ENCODE data around the gene ADIPOR2. TPM values are rescaled to one million over a fixed set of nuclear protein-coding genes. Genes with fewer than 3 reads are reported as not detected.
"Not testable (repeated sequence)": the region's sequence is repeated elsewhere in the genome, so short reads cannot be mapped to it uniquely, and the experiment has no call there.

ADIPOR2 gene
- total RNA-seq, 1 donor from 2014 or later = 43.0 TPM

DNA sequence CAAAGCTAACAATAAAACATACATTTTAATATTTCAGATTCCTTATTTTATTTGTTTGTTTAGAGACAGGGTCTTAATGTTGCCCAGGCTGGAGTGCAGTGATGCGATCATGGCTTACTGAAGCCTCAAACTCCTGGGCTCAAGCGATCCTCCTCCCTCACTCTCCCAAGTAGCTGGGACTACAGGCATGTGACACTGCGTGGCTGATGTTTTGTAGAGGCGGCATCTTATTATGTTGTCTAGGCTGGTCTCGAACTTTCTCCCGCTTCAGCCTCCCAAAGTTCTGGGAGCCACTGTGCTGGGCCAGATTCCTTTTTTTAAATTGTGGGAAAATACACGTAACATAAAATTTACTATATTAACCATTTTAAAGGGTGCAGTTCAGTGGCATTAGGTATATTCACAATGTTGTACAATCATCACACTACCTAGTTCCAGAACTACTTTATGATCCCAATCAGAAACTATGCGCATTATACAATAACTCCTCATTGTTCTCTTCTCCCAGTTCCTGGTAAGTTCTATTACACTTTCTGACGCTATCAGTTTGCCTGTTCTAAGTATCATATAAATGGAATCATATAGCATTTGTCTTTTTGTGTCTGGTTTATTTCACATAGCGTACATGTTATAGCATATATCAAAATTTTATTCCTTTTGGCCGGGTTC lies 40.3 kb downstream of the ADIPOR2 start:
- H3K4me1 Mint-ChIP-seq = peaks cover 14% of the 10 kb centered on the region
- TF ChIP-seq, protein P1, sequence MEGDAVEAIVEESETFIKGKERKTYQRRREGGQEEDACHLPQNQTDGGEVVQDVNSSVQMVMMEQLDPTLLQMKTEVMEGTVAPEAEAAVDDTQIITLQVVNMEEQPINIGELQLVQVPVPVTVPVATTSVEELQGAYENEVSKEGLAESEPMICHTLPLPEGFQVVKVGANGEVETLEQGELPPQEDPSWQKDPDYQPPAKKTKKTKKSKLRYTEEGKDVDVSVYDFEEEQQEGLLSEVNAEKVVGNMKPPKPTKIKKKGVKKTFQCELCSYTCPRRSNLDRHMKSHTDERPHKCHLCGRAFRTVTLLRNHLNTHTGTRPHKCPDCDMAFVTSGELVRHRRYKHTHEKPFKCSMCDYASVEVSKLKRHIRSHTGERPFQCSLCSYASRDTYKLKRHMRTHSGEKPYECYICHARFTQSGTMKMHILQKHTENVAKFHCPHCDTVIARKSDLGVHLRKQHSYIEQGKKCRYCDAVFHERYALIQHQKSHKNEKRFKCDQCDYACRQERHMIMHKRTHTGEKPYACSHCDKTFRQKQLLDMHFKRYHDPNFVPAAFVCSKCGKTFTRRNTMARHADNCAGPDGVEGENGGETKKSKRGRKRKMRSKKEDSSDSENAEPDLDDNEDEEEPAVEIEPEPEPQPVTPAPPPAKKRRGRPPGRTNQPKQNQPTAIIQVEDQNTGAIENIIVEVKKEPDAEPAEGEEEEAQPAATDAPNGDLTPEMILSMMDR (IDR thresholded peaks at IDR 0.05) = no peak
- ATAC-seq (ENCODE audit: low read depth) = no peak

DNA sequence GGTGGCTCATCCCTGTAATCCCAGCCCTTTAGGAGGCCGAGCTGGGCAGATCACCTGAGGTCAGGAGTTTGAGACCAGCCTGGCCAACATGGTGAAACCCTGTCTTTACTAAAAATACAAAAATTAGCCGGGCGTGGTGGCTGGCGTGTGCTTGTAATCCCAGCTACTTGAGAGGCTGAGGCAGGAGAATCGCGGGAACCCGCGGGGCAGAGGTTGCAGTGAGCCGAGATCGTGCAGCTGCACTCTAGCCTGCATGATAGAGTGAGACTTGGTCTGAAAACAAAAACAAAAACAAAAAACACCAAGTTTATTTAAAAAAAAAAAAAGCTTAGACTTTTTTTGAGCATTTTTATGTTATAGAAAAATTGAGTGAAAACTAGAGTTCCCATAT lies 40.8 kb downstream of the ADIPOR2 start:
- ATAC-seq (ENCODE audit: low read depth); DNase-seq; POLR2A ChIA-PET; H3K27me3 Mint-ChIP-seq; H3K4me3 Mint-ChIP-seq; H3K27ac Mint-ChIP-seq; H3K9me3 Mint-ChIP-seq: not testable (repeated sequence)
- CTCF ChIA-PET = interaction anchor here (0.9 kb wide), 1 partner anchor 209 kb away, joined by 3 read pairs; no protein-coding TSS in a partner anchor
- intact Hi-C loops (cut with micrococcal nuclease) = loop anchor here (2.0 kb wide), 1 partner anchor 15 kb away; no protein-coding TSS in a partner anchor
- H3K36me3 Mint-ChIP-seq (ENCODE audit: low read depth) = peaks cover 24% of the 10 kb centered on the region
- peaks cover 13% of the 10 kb centered on the region for H3K4me1 Mint-ChIP-seq

More for the DNA sequence above, 40.3 kb downstream of the ADIPOR2 start:
- H3K36me3 Mint-ChIP-seq (ENCODE audit: low read depth) = peaks cover 29% of the 10 kb centered on the region
- CTCF ChIA-PET = interaction anchor here (0.9 kb wide), 1 partner anchor 209 kb away, joined by 3 read pairs; no protein-coding TSS in a partner anchor
- intact Hi-C loops (cut with micrococcal nuclease) = no loop called here
- H3K27me3 Mint-ChIP-seq = no peaks in the 10 kb centered on the region
- no peak for DNase-seq
- POLR2A ChIA-PET = no interaction called here
- H3K9me3 Mint-ChIP-seq = no peaks in the 10 kb centered on the region
- no peak overlapping the region for H3K4me3 Mint-ChIP-seq
- H3K27ac Mint-ChIP-seq = no peak overlapping the region

DNA sequence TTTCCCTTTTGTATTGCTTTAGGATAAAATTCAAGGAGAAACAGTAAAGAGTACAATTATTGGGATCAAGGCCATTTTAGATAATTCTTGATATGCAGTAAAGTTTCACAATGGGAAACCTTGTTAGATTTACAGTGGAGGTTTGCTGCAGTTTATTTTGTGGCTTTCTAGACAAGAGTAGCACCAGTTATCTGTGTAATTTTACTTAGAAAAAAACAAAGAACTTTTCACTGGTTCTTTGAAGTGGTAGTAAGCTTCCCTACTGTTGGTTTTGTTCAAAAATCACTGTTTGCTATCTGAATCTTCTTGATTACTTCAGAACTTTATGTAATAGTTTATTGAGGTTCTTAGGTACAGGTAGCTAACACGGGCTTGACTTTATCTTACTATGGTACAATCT lies 42.0 kb downstream of the ADIPOR2 start:
- intact Hi-C loops (cut with micrococcal nuclease) = loop anchor here (2.0 kb wide), 1 partner anchor 14 kb away; no protein-coding TSS in a partner anchor
- DNase-seq = no peak
- peaks cover 13% of the 10 kb centered on the region for H3K36me3 Mint-ChIP-seq (ENCODE audit: low read depth)
- TF ChIP-seq, protein P1 (IDR thresholded peaks at IDR 0.05) = no peak
- no peaks in the 10 kb centered on the region for H3K27me3 Mint-ChIP-seq
- H3K4me3 Mint-ChIP-seq = no peak overlapping the region
- no peaks in the 10 kb centered on the region for H3K9me3 Mint-ChIP-seq
- ChIA-PET POLR2A (no interaction called here), CTCF (no interaction called here)
- no peak overlapping the region for H3K27ac Mint-ChIP-seq
- ATAC-seq (ENCODE audit: low read depth) = no peak
- peaks cover 18% of the 10 kb centered on the region for H3K4me1 Mint-ChIP-seq

DNA sequence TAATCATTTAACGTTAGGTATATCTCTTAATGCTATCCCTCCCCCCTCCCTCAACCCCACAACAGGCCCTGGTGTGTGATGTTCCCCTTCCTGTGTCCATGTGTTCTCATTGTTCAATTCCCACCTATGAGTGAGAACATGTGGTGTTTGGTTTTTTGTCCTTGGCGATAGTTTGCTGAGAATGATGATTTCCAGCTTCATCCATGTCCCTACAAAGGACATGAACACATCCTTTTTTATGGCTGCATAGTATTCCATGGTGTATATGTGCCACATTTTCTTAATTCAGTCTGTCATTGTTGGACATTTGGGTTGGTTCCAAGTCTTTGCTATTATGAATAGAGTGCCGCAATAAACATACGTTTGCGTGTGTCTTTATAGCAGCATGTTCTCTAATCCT lies 42.8 kb downstream of the ADIPOR2 start:
- H3K27me3 Mint-ChIP-seq; POLR2A ChIA-PET; H3K27ac Mint-ChIP-seq; DNase-seq; H3K9me3 Mint-ChIP-seq; H3K4me3 Mint-ChIP-seq; ATAC-seq (ENCODE audit: low read depth); CTCF ChIA-PET: not testable (repeated sequence)
- peaks cover 19% of the 10 kb centered on the region for H3K4me1 Mint-ChIP-seq
- H3K36me3 Mint-ChIP-seq (ENCODE audit: low read depth) = peaks cover 13% of the 10 kb centered on the region
- intact Hi-C loops (cut with micrococcal nuclease) = loop anchor here (2.0 kb wide), 1 partner anchor 13 kb away; no protein-coding TSS in a partner anchor

DNA sequence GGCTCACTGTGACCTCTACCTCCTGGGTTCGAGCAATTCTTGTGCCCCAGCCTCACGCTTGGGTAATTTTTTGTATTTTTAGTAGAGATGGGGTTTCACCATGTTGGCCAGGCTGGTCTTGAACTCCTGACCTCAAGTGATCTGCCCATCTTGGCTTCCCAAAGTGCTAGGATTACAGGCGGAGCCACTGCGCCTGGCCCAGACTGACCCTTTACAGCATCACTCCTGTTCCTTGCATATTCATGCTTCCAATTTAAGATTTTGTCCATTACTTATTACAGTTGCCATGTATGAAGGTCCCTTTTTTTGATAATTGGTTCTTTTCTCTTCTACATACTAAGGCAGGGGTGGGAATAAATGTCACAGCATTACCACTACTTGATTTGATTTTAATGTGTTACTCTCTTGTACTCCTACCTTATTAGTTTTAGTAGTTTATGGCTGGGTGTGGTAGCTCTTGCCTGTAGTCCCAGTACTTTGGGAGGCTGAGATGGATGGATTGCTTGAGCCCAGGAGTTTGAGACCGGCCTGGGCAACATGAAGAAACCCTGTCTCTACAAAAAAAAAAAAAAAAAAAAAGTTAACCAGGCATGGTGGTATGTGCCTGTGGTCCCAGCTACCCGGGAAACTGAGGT lies 46.9 kb downstream of the ADIPOR2 start:
- DNase-seq (no peak), ATAC-seq (ENCODE audit: low read depth) (no peak)
- H3K36me3 Mint-ChIP-seq (ENCODE audit: low read depth) = peaks cover 2% of the 10 kb centered on the region
- peaks cover 50% of the 10 kb centered on the region for H3K4me1 Mint-ChIP-seq
- no peaks in the 10 kb centered on the region for H3K27me3 Mint-ChIP-seq
- H3K27ac Mint-ChIP-seq = no peak overlapping the region
- ChIA-PET POLR2A (no interaction called here), CTCF (no interaction called here)
- no peak overlapping the region for H3K4me3 Mint-ChIP-seq
- H3K9me3 Mint-ChIP-seq = no peaks in the 10 kb centered on the region
- intact Hi-C loops (cut with micrococcal nuclease) = no loop called here
- TF ChIP-seq, protein P1 (IDR thresholded peaks at IDR 0.05) = no peak

DNA sequence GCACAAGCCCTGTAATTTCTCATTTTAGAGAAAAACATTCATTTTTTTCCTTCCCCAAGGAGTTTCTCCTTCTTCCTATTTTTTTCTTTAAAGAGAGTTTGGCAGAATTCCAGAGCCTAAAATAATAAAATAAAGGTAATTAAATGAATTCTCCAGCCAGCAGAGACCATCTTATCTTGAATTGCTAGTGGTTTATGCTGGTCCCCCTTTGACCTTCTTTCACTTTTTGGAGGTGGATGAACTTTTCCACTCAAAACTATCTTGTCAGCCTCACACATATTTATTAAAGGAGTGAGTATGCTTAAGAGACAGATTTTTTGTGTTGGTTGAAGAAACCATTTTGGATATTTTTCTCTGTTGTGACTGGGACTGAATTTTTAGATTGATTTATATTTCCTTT lies 47.6 kb downstream of the ADIPOR2 start:
- ATAC-seq (ENCODE audit: low read depth) (no peak), DNase-seq (no peak)
- intact Hi-C loops (cut with micrococcal nuclease) = no loop called here
- Mint-ChIP-seq H3K36me3 (ENCODE audit: low read depth) (peaks cover 4% of the 10 kb centered on the region), H3K9me3 (no peaks in the 10 kb centered on the region), H3K4me3 (no peak overlapping the region), H3K27me3 (no peaks in the 10 kb centered on the region), H3K4me1 (peaks cover 52% of the 10 kb centered on the region), H3K27ac (no peak overlapping the region)
- TF ChIP-seq, protein P1 (IDR thresholded peaks at IDR 0.05) = no peak
- ChIA-PET POLR2A (no interaction called here), CTCF (no interaction called here)

Measured in activated B cell treated with CpG ODN at 0.5 μM for 24 hours (primary cell).